ENCODE measurements around the gene CLRN3.

CLRN3 gene, protein sequence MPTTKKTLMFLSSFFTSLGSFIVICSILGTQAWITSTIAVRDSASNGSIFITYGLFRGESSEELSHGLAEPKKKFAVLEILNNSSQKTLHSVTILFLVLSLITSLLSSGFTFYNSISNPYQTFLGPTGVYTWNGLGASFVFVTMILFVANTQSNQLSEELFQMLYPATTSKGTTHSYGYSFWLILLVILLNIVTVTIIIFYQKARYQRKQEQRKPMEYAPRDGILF
- 0 reads per million in 3 experiments for total RNA-seq

DNA sequence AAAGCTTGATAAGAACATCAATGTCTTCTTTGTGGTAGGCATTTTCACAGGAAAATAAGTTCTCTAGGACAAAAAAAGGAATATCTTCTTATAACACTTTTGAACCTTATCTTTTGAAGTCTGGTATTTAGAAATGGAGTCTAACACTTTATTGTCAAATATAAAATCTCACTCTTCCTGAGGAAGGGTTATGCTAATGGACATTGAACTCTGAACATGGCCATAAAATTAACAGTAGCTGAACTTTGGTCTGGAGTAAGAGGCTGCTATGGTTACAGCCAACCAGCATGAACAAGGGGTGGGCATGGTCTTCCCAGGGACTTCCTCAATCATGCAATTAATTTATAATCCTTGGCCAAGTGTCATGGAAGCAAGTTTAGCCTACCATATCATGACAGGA is at the start of gene CLRN3:
Gene CLRN3, minus strand, starts transcription at position 199 of the 400 bp plus-strand sequence. Its CDS starts 157 bp downstream, at position 42.
- DNase-seq = no peak

DNA sequence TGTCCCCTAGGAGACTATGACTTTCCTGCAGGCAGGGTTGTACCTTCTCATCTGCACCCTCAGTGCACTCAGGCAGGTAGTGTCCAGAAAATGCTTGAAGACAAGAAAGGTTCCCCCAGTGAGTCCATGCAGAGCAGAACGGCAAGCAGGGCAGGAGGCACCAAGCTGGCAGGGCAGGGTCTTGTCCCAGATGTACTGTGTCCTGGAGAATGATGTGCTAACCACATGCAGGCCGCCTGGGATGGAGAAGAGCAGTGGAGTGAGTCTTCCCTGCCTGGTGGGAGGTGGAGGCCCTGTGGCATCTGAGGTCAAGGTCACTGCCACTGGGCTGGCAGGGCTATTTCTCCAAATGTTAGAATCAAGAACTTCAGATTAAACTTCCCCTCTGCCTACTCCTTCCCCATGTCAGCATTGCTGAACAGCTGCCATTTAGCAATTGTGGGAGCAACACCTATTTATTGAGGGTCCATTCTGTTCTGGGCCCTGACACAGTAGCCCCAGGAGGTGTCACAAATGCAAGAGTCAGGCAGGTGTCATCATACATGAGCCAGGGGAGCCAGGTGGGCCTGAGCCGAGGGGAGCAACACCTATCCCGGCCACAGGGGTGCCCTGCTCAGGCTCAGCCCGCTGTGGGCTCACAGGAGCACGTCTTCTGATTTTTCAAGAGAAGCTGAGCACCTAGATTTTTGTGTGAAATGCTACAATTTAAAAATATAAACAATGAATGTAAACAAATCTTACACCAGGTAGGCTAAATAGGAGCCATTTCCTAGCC is 48.3 kb upstream of the CLRN3 start:
- DNase-seq = no peak

- no peak for DNase-seq
These were observed 47.1 kb upstream of the CLRN3 start for GRCh38 chr10:127939786-127940330.

DNA sequence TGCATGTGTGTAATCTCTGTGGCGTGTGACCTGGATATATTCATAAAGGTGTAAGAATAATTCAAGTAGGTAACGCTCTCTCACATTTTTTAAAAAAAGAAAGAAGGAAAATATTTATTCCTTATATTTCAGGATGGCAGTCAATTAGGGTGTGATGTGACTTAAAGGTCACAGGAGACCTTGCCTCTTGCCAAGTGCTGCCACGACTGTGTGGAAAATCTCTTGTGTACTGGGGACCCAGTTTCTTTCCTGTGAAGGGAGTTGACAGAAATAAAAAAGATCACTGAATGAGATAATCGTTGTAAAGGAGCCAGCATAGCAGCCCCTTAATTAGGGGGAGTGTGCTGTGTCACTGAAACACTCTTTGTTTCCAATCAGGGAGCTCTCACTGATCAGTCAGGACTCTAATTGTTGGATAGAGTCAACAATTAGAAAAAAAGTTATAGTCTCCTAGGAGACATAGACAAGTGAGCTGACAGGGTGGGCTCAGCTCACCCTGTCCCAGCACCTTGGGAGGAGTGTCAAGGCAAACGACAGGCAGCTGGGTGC is 45.2 kb upstream of the CLRN3 start:
- DNase-seq = no peak

GRCh38 chr10:127937069-127937468 is 44.3 kb upstream of the CLRN3 start:
- DNase-seq = no peak

DNA sequence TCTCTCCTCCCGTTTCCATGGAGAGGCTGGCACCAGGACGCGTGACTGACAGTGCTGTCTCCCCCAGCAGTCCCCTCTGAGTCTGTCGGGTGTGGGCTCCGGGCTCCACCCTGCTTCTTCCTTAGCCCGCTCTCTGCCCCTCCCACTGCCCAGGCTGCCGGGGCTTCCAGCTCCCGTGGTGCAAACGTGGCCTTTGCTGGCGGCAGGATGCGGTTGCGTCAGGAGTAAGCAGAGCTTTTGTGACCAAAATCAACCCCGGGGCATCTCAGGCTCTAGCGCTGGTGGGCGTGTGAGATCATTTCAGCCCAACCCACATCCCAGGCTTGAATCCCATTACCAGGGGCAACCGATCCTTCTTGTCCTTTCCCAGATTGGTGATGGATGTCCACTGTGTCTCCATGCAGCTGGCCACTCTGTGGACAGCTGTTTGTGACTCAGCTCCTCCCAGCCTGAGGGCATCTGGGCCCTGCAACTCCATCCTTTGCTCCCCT is 42.4 kb upstream of the CLRN3 start:
- no peak for DNase-seq

DNA sequence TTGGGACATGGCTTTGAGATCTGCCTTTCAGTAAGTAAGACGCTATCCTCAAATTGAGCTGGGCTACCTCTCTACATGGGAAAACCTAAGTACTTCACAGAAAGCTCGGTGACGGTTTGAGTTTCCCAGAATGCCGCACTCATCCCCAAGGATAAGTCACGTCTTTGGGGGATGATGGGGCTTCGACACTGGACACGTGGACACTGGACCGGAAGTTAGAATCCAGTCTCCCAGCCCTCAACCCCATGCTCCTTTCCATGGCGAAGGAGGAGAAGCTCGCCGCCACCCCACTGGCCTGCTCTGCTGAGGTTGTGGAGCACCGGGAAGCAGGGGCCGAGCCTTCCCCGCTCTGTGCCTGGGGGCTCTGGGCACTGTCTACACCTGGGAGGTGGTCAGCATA is 41.6 kb upstream of the CLRN3 start:
- DNase-seq = no peak

- no peak for DNase-seq
These were observed 40.5 kb upstream of the CLRN3 start for GRCh38 chr10:127933271-127933670.

DNA sequence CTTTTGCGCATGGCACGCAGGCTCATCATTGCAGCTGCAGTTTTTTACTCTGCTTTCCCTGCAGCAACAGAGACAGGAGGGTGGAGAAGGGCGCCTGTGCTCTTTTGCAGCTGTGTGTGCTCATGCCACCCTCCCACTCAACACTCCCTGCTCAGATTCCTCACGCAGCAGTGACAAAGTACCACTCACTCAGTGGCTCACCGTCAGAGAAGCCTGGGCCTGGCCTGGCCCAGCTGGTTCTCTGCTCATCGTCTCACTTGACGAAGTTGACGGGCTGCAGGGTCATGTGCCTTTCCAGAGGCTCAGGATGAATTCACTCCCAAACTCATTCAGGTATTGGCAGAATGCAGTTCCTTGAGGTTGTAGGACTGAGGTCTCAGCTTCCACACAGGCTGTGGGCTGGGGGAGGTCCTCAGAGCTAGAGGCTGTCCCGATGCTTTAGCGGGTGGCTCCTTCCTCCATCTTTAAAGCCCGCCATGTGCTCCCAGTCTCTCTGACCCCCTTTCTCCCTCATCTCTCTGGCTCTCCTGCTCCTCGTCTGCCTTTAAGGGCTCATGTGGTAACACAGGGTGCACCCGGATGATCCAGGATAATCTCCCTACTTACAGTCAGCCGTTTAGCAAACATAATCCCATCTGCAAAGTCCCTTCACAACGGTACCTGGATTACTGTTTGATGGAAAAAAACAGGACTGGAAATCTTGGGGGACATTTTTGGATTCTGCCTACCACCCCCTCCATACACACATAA is 40.0 kb upstream of the CLRN3 start:
- DNase-seq = no peak

- DNase-seq = no peak
These were observed 35.5 kb upstream of the CLRN3 start for GRCh38 chr10:127928021-127928806.

DNA sequence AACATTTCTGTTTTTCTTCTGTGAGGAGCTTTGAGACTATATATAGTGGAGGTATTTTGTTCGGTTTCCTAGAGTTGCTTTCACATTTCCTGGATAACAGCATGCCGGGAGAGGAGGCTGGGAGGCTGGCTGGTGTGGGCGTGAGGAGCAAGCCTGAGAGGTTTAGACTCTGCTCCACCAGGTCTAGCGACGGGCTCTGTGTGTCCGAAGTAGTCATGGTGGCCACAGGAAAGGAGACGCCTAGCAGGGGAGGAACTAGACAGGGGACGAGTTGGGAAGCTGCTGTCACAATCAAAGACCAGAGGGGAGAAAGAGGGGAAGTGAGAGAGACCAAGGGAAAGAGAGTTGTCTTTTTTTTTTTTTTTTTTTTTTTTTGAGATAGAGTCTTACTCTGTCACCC is 33.7 kb upstream of the CLRN3 start:
- no peak for DNase-seq

- no peak for DNase-seq
These were observed 32.9 kb upstream of the CLRN3 start for GRCh38 chr10:127925471-127926207.

- no peak for DNase-seq
These were observed 30.9 kb upstream of the CLRN3 start for GRCh38 chr10:127923646-127924045.

GRCh38 chr10:127922675-127923366 is 30.1 kb upstream of the CLRN3 start:
- no peak for DNase-seq

DNA sequence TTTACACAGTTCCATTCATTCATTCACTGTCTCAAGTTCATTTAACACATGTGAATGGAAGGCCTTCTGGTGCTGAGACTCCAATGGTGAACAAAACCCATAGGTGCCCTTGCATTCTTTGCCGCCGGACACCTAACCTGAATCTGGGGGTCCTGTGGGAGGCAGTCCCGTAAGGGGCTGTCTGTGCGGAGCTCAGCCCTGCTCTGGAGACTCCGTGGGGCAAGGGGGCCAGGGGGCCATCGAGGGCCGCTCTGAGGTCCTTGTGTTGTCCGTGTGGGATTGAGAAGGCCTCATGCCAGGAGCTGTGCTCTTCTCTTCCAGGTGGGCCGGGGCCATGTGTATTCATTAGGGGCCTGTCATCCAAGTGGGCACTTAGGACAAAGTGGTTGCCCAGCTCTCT is 29.5 kb upstream of the CLRN3 start:
- no peak for DNase-seq

GRCh38 chr10:127921753-127922145 is 29.0 kb upstream of the CLRN3 start:
- DNase-seq = no peak

DNA sequence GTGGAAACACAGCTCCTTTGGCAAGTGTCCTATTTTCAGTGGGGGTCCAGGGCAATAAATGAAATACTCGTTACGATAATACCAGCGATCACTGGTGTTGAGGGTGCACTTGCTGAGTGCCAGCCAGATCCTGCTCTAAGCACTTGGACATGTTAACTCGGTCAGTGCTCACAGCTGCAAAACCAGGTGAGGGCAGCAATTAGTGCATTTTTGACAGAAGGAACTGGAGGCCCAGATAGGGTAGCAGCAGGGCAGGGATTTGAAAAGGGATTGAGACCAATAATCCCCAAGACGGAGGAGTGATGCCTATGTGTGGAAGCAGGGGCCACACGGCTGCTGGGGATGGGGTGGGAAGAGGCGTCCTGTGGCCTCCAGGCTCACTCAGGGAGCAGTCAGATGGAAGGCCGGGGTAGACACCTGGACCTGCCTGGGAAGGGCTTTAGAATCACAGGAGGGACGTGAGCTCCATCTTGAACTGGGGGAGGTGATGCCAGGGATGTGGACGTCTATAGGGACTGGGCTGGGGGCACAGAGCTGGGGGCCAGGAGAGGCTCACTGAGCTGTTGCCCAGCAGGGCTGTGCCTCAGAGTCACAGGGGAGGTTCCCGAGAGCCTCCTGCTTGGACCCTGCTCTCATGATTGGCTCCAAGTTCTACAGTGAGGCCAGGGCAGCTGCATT is 28.5 kb upstream of the CLRN3 start:
- no peak for DNase-seq

DNA sequence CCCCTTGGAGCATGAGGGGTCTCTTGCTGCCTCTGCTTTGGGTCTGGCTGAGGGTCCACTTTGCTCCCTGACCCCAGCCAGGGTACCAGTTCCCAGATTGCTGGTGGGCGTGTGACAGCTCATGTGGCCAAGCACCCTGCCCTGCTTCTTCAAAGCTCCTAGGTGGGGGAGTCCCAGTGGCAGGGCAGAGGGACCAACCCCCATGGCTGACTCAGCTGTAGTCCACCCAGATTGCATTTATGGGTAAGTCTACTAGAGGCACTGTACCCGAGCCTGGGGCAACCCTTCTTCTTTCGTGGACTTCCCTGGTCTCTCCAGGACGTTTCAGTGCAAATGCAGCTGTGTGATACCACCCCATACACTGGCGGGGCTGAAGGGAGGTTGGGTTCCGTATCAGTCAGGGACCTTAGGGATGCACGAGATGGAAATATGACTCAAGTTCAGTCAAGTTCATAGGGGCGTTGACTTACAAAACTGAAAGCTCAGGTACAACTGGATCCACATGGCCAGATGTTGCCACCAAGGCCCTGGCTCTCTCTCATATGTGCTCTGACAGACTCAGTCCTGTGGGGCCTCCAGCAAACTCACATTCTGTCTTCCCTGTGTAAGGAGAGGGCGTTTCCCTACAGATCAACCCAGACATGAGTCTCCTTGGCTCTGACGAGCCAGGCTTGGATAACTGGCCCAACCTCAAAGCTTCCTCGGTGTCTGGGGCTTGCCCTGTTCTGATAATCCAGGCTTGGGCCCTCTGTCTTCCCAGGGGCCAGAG is 27.7 kb upstream of the CLRN3 start:
- DNase-seq = no peak
